ENCODE measurements around the gene CCR7. TPM values are rescaled to one million over a fixed set of nuclear protein-coding genes. Genes with fewer than 3 reads are reported as not detected.

CCR7 gene
- total and polyA plus RNA-seq, 2 of the 8 experiments (the other 6 are each of a cell fraction or from before 2014, with no cell fraction given): 0.12 to 0.17 TPM

DNA sequence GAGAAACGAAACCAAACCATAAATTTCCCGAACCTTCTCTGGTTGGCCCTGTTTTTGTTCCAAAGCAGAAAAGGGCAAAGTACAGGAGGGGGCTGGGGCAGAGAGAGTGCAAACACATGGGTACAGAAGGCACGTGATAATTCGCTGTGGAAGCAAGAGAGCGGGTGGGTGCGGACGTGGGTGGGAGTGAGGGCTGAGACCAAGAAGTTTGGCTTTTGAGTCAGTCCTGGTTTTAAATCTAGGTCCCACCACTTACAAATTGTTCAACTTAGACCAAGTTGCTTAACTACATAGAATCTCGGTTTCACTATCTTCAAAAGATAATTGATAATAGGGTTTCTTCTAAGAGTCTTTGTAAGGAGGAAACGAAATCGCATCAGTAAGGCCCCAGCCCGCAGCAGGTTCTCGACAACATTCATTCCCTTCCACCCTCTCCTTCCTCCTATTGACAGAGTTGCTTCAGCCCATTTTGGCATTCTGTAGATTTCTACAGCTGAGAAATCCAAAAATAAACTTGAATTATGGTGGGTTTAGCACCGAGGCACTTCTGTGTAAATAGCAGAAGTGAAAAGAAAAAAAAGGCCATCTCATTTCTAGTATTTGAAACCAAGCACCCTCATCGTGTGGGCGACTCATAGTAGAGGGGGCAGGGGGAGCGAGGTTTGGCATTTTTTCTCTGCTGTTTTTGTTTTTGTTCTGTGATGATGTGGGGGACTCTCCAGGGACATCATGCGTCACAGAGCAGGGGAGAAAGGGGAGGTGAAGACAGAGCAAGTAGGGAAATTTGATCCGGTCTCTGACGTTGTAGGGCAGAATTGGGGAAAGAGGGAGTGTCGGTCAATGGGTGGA is 33.6 kb upstream of the CCR7 start:
- no peak overlapping the region for H2BK120ac ChIP-seq (replicated peaks; ENCODE audit: low read depth, low read length)
- CTCF ChIA-PET (ENCODE audit: partially characterized antibody): interaction anchor here (1.2 to 1.3 kb wide), 2 partner anchors 16 to 38 kb away, joined by 3 read pairs; no protein-coding TSS in a partner anchor
- H4K5ac ChIP-seq (ENCODE audit: insufficient read length, low read depth, low read length): no peak overlapping the region
- no peak overlapping the region for H2AFZ ChIP-seq (ENCODE audit: low read length)
- no peak overlapping the region for H3K27ac ChIP-seq (ENCODE audit: low read depth, low read length)
- H3K27me3 ChIP-seq (replicated peaks in 1 of 4; ENCODE audit: control insufficient read depth in 3 of 4, extremely low read depth in 1 of 4, insufficient read depth in 3 of 4, low read length in 3 of 4): no peaks in the 10 kb centered on the region; a peak in 1 of 7 replicates
- H3K79me2 ChIP-seq (ENCODE audit: control insufficient read depth in 1 of 2, insufficient read depth in 2 of 2, low read length in 2 of 2): no peaks in the 10 kb centered on the region
- H3K14ac ChIP-seq (ENCODE audit: insufficient read length): no peak overlapping the region
- no peak overlapping the region for H2BK5ac ChIP-seq (ENCODE audit: low read depth, low read length)
- H3K9me3 ChIP-seq (ENCODE audit: insufficient read depth in 2 of 2, low read depth in 1 of 2, low read length in 1 of 2): no peaks in the 10 kb centered on the region
- H2BK15ac ChIP-seq (ENCODE audit: low read length): no peak overlapping the region
- no peak overlapping the region for H2AK5ac ChIP-seq (ENCODE audit: low read depth, low read length)
- H3K4me2 ChIP-seq (ENCODE audit: insufficient read depth in 1 of 2, low read depth in 2 of 2, low read length in 2 of 2): no peak overlapping the region
- FAIRE-seq: no peak
- H3K23me2 ChIP-seq (ENCODE audit: low read depth, low read length): no peaks in the 10 kb centered on the region
- TF ChIP-seq, protein P1, sequence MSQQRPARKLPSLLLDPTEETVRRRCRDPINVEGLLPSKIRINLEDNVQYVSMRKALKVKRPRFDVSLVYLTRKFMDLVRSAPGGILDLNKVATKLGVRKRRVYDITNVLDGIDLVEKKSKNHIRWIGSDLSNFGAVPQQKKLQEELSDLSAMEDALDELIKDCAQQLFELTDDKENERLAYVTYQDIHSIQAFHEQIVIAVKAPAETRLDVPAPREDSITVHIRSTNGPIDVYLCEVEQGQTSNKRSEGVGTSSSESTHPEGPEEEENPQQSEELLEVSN (IDR thresholded peaks at IDR 0.05): no peak
- TF ChIP-seq SP1 (IDR thresholded peaks at IDR 0.05; ENCODE audit: low read depth, low read length) (no peak), CEBPB (IDR thresholded peaks at IDR 0.05; ENCODE audit: low read depth, low read length) (no peak), CREB1 (IDR thresholded peaks at IDR 0.05) (no peak), TAF1 (IDR thresholded peaks at IDR 0.05; ENCODE audit: low read depth, low read length) (no peak), EP300 (IDR thresholded peaks at IDR 0.05; ENCODE audit: borderline replicate concordance in 1 of 2, low read depth in 2 of 2, low read length in 2 of 2) (no peak), POLR2A (IDR thresholded peaks at IDR 0.05; ENCODE audit: control extremely low read depth in 1 of 2, low read depth in 2 of 2, low read length in 2 of 2) (no peak)
- H2BK20ac ChIP-seq (ENCODE audit: low read length): no peak overlapping the region
- H4K91ac ChIP-seq (replicated peaks; ENCODE audit: insufficient read length, low read length): no peak overlapping the region
- no peak overlapping the region for H3K56ac ChIP-seq (replicated peaks; ENCODE audit: insufficient read length, low read depth, low read length)
- H4K20me1 ChIP-seq (replicated peaks in 1 of 2; ENCODE audit: control insufficient read depth in 1 of 2, insufficient read depth in 2 of 2, low read length in 2 of 2): no peaks in the 10 kb centered on the region
- no peak overlapping the region for H3K4me3 ChIP-seq (ENCODE audit: extremely low read depth in 1 of 4, insufficient read depth in 2 of 4, low read depth in 3 of 4, low read length in 4 of 4)
- H3K23ac ChIP-seq (ENCODE audit: insufficient read length): no peak overlapping the region
- peaks cover 0 to 3% (median 0%) of the 10 kb centered on the region in 4 experiments; a peak in 2 of 7 replicates for H3K4me1 ChIP-seq (replicated peaks in 1 of 4; ENCODE audit: control insufficient read depth in 3 of 4, insufficient read depth in 4 of 4, low read length in 3 of 4)
- no peaks in the 10 kb centered on the region for H3K36me3 ChIP-seq (ENCODE audit: control insufficient read depth in 2 of 4, insufficient read depth in 4 of 4, low read length in 3 of 4)
- no peak overlapping the region for H4K8ac ChIP-seq (ENCODE audit: extremely low read depth, insufficient read depth, low read length)
- no peaks in the 10 kb centered on the region for H3K79me1 ChIP-seq (ENCODE audit: low read depth, low read length)
- H3K18ac ChIP-seq (ENCODE audit: extremely low read depth, low read length): no peak overlapping the region
- 89% methylated on average over 20 of the region's 20 CpGs; no CpG with 5 or more reads in 1 of the 2 experiments for WGBS, 2 experiments (ENCODE audit: extremely low coverage in 1 of 2, insufficient coverage in 1 of 2, insufficient read length in 1 of 2, insufficient replicate concordance in 2 of 2, low coverage in 1 of 2, low lambda C conversion rate in 2 of 2, missing lambda C conversion rate in 1 of 2)
- H2BK12ac ChIP-seq (ENCODE audit: low read depth, low read length): no peak overlapping the region
- no peak overlapping the region for H3K4ac ChIP-seq (replicated peaks; ENCODE audit: insufficient read length, low read depth, low read length)
- DNase-seq (ENCODE audit: low read depth in 1 of 2, low spot score in 2 of 2): no peak
- POLR2A ChIA-PET (ENCODE audit: partially characterized antibody): no interaction called here
- H3K9ac ChIP-seq (replicated peaks in 1 of 4; ENCODE audit: extremely low read depth in 1 of 4, low read depth in 3 of 4, low read length in 3 of 4): no peak overlapping the region
